ENCODE results near the gene CD300A.
A peak's percentile ranks its signal among the peaks of the same experiment; 100 is the strongest.

CD300A gene

GRCh38 chr17:74439691-74440567 is 26.5 kb upstream of the CD300A start:
- DNase-seq (ENCODE audit: low spot score), result no peak
- peaks cover 0 to 12% of the 10 kb centered on the region in 2 donors for H3K36me3 ChIP-seq (replicated peaks in 1 of 2; ENCODE audit: control insufficient read depth in 2 of 2, insufficient read depth in 2 of 2, low read length in 2 of 2)
- peaks cover 0 to 4% (median 0%) of the 10 kb centered on the region in 3 experiments for H3K27me3 ChIP-seq (ENCODE audit: control insufficient read depth in 3 of 3, insufficient read depth in 3 of 3, low read depth in 1 of 3, low read length in 3 of 3)
- peak overlapping the region; percentile 26 for H2BK5ac ChIP-seq (ENCODE audit: low read length)
- H3K23ac ChIP-seq (ENCODE audit: low read depth, low read length, poor library complexity), result peak overlapping the region; percentile 46
- no peak overlapping the region for H2BK12ac ChIP-seq (ENCODE audit: low read length)
- no peak overlapping the region for H3K18ac ChIP-seq (ENCODE audit: low read length)
- H3K79me1 ChIP-seq (ENCODE audit: low read depth, low read length), result no peaks in the 10 kb centered on the region
- H3K14ac ChIP-seq (ENCODE audit: low read length), result no peak overlapping the region
- peak overlapping the region; percentile 33 for H3K9ac ChIP-seq (ENCODE audit: low read depth, low read length, poor library complexity)
- no peak overlapping the region for H2BK15ac ChIP-seq (ENCODE audit: low read length)
- peaks cover 6 to 17% of the 10 kb centered on the region in 2 donors for H3K4me1 ChIP-seq (ENCODE audit: control insufficient read depth in 2 of 2, insufficient read depth in 1 of 2, low read depth in 1 of 2, low read length in 2 of 2)
- no peak overlapping the region for H2AFZ ChIP-seq (ENCODE audit: low read length)
- no peak overlapping the region for H4K91ac ChIP-seq (ENCODE audit: low read depth, low read length, poor library complexity)
- no peak overlapping the region for H2BK120ac ChIP-seq (ENCODE audit: low read depth, low read length)
- H4K8ac ChIP-seq (ENCODE audit: low read depth, low read length), result no peak overlapping the region
- no peak overlapping the region for H2AK5ac ChIP-seq (ENCODE audit: low read depth, low read length)
- H3K4me2 ChIP-seq (ENCODE audit: insufficient read depth, low read length, poor library complexity, severe bottlenecking), result no peak overlapping the region
- H3K9me3 ChIP-seq (replicated peaks in 1 of 2; ENCODE audit: control insufficient read depth in 2 of 2, insufficient read depth in 1 of 2, low read depth in 1 of 2, low read length in 2 of 2), result peaks cover 0 to 4% of the 10 kb centered on the region in 2 donors
- no peak overlapping the region for H3K4ac ChIP-seq (ENCODE audit: low read length)
- H3K4me3 ChIP-seq (ENCODE audit: low read length in 2 of 2), result peak overlapping the region in 1 of 2 donors; percentile 44
- WGBS, 2 donors (ENCODE audit: extremely low coverage in 2 of 2, insufficient read length in 2 of 2, insufficient replicate concordance in 1 of 2), result no CpG with 5 or more reads among the region's 31 CpGs
- no peak overlapping the region for H3K27ac ChIP-seq (replicated peaks; ENCODE audit: low read length)

DNA sequence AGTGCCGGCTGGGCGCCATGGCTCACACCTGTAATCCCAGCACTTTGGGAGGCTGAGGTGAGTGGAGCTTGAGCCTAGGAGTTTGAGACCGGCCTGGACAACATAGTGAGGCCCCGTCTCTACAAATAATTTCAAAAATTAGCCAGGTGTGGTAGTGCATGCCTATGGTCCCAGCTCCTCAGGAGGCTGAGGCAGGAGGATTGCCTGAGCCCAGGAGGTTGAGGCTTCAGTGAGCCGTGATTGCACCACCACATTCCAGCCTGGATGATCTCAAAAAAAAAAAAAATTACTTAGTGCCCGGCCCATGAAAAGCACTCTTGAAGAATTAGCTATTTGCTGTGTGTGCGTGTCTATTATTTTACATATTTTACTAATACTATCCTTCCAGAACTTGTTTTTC is 24.9 kb upstream of the CD300A start:
- no peak for DNase-seq (ENCODE audit: low spot score)
- Histone ChIP-seq H3K9ac (ENCODE audit: low read depth, low read length, poor library complexity) (no peak overlapping the region), H3K4me3 (ENCODE audit: low read length in 2 of 2) (no peak overlapping the region), H3K79me1 (ENCODE audit: low read depth, low read length) (no peaks in the 10 kb centered on the region), H2BK5ac (ENCODE audit: low read length) (no peak overlapping the region), H2BK12ac (ENCODE audit: low read length) (no peak overlapping the region), H2BK15ac (ENCODE audit: low read length) (no peak overlapping the region), H3K27ac (replicated peaks; ENCODE audit: low read length) (no peak overlapping the region), H3K9me3 (replicated peaks in 1 of 2; ENCODE audit: control insufficient read depth in 2 of 2, insufficient read depth in 1 of 2, low read depth in 1 of 2, low read length in 2 of 2) (peaks cover 0 to 4% of the 10 kb centered on the region in 2 donors), H3K4me2 (ENCODE audit: insufficient read depth, low read length, poor library complexity, severe bottlenecking) (no peak overlapping the region), H3K23ac (ENCODE audit: low read depth, low read length, poor library complexity) (no peak overlapping the region), H3K36me3 (replicated peaks in 1 of 2; ENCODE audit: control insufficient read depth in 2 of 2, insufficient read depth in 2 of 2, low read length in 2 of 2) (peaks cover 0 to 15% of the 10 kb centered on the region in 2 donors), H4K91ac (ENCODE audit: low read depth, low read length, poor library complexity) (no peak overlapping the region), H2AK5ac (ENCODE audit: low read depth, low read length) (no peak overlapping the region), H3K4ac (ENCODE audit: low read length) (no peak overlapping the region), H2AFZ (ENCODE audit: low read length) (no peak overlapping the region), H2BK120ac (ENCODE audit: low read depth, low read length) (no peak overlapping the region), H3K18ac (ENCODE audit: low read length) (no peak overlapping the region), H3K14ac (ENCODE audit: low read length) (no peak overlapping the region), H3K27me3 (ENCODE audit: control insufficient read depth in 3 of 3, insufficient read depth in 3 of 3, low read depth in 1 of 3, low read length in 3 of 3) (peaks cover 0 to 3% (median 0%) of the 10 kb centered on the region in 3 experiments), H3K4me1 (ENCODE audit: control insufficient read depth in 2 of 2, insufficient read depth in 1 of 2, low read depth in 1 of 2, low read length in 2 of 2) (peaks cover 6 to 17% of the 10 kb centered on the region in 2 donors), H4K8ac (ENCODE audit: low read depth, low read length) (no peak overlapping the region)
- no CpG with 5 or more reads among the region's 7 CpGs for WGBS, 2 donors (ENCODE audit: extremely low coverage in 2 of 2, insufficient read length in 2 of 2, insufficient replicate concordance in 1 of 2)

DNA sequence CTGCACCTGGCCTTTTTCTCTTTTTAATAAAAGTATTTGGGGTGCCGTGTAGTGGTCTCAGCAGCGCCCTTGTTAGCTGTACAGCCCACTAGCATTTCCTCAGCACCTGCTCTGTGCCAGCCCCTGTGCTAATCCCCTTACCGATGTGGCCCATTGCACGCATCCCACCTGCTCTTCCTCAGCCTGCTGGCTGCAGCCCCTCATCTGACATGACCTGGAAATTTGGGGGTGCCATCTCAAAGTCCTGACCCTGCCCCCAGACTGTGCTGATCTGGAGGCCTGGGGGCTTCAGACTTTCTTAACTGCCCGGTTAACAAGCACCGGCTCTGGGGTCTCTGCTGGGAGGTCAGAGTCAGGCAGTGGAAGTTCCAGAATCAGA is 24.2 kb upstream of the CD300A start:
- Histone ChIP-seq H3K18ac (ENCODE audit: low read length) (peak overlapping the region; percentile 84), H2BK5ac (ENCODE audit: low read length) (peak overlapping the region; percentile 35), H3K4me2 (ENCODE audit: insufficient read depth, low read length, poor library complexity, severe bottlenecking) (no peak overlapping the region), H3K14ac (ENCODE audit: low read length) (no peak overlapping the region), H2BK12ac (ENCODE audit: low read length) (peak overlapping the region; percentile 14), H3K4me1 (ENCODE audit: control insufficient read depth in 2 of 2, insufficient read depth in 1 of 2, low read depth in 1 of 2, low read length in 2 of 2) (peaks cover 6 to 17% of the 10 kb centered on the region in 2 donors), H2AK5ac (ENCODE audit: low read depth, low read length) (no peak overlapping the region), H3K27ac (replicated peaks; ENCODE audit: low read length) (no peak overlapping the region), H3K79me1 (ENCODE audit: low read depth, low read length) (no peaks in the 10 kb centered on the region), H3K23ac (ENCODE audit: low read depth, low read length, poor library complexity) (peak overlapping the region; percentile 32), H3K27me3 (ENCODE audit: control insufficient read depth in 3 of 3, insufficient read depth in 3 of 3, low read depth in 1 of 3, low read length in 3 of 3) (peaks cover 0 to 3% (median 0%) of the 10 kb centered on the region in 3 experiments), H2AFZ (ENCODE audit: low read length) (no peak overlapping the region), H4K91ac (ENCODE audit: low read depth, low read length, poor library complexity) (no peak overlapping the region), H4K8ac (ENCODE audit: low read depth, low read length) (no peak overlapping the region), H3K9ac (ENCODE audit: low read depth, low read length, poor library complexity) (no peak overlapping the region), H3K9me3 (replicated peaks in 1 of 2; ENCODE audit: control insufficient read depth in 2 of 2, insufficient read depth in 1 of 2, low read depth in 1 of 2, low read length in 2 of 2) (peaks cover 0 to under 1% of the 10 kb centered on the region in 2 donors), H2BK120ac (ENCODE audit: low read depth, low read length) (no peak overlapping the region), H3K4ac (ENCODE audit: low read length) (no peak overlapping the region), H3K4me3 (ENCODE audit: low read length in 2 of 2) (no peak overlapping the region), H2BK15ac (ENCODE audit: low read length) (no peak overlapping the region), H3K36me3 (replicated peaks in 1 of 2; ENCODE audit: control insufficient read depth in 2 of 2, insufficient read depth in 2 of 2, low read length in 2 of 2) (peaks cover 0 to 19% of the 10 kb centered on the region in 2 donors)
- no CpG with 5 or more reads among the region's 6 CpGs for WGBS, 2 donors (ENCODE audit: extremely low coverage in 2 of 2, insufficient read length in 2 of 2, insufficient replicate concordance in 1 of 2)
- no peak for DNase-seq (ENCODE audit: low spot score)
